ENCODE data around the gene TRIM71. TPM values are rescaled to one million over a fixed set of nuclear protein-coding genes. Genes with fewer than 3 reads are reported as not detected.

The TRIM71 gene
- total RNA-seq, 1 experiment from 2014 or later, result 0.18 TPM

DNA sequence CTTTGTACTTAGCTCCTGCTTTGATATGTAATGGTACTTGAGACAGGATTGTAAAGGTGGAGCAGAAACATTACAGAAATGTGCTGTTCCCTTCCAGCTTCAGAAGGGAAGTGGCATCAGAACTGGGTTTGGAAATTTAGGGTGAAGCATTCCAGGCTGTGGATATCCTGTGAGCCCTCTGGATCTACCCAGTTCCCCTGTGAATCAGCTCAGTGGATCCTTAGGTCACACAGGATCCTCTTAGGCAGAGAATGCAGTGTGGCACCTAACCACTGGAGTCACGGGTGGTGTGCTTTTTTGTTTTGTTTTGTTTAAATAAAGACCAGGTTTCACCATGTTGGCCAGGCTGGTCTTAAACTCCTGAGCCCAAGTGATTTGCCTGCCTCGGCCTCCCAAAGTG lies 66.0 kb downstream of the TRIM71 start:
- no peak for DNase-seq (ENCODE audit: low read depth, low spot score)
- no peaks in the 10 kb centered on the region for H3K4me1 ChIP-seq (ENCODE audit: control insufficient read depth, insufficient read depth, low read length)
- no TSS peak for BruUV-seq (replicated peaks)
- ATAC-seq, result no peak
- H3K9me3 ChIP-seq (ENCODE audit: control insufficient read depth, insufficient read depth, low read depth, low read length), result no peaks in the 10 kb centered on the region
- no peaks in the 10 kb centered on the region for H3K27me3 ChIP-seq (ENCODE audit: control insufficient read depth, insufficient read depth, low read length)
- H3K36me3 ChIP-seq (ENCODE audit: control insufficient read depth, insufficient read depth, low read length), result no peaks in the 10 kb centered on the region
- ChIA-PET POLR2A (no interaction called here), CTCF (no interaction called here)
- no peak for TF ChIP-seq SIN3A (IDR thresholded peaks at IDR 0.05; ENCODE audit: borderline replicate concordance, insufficient read depth, low read depth, low read length)
- TF ChIP-seq, protein P1, sequence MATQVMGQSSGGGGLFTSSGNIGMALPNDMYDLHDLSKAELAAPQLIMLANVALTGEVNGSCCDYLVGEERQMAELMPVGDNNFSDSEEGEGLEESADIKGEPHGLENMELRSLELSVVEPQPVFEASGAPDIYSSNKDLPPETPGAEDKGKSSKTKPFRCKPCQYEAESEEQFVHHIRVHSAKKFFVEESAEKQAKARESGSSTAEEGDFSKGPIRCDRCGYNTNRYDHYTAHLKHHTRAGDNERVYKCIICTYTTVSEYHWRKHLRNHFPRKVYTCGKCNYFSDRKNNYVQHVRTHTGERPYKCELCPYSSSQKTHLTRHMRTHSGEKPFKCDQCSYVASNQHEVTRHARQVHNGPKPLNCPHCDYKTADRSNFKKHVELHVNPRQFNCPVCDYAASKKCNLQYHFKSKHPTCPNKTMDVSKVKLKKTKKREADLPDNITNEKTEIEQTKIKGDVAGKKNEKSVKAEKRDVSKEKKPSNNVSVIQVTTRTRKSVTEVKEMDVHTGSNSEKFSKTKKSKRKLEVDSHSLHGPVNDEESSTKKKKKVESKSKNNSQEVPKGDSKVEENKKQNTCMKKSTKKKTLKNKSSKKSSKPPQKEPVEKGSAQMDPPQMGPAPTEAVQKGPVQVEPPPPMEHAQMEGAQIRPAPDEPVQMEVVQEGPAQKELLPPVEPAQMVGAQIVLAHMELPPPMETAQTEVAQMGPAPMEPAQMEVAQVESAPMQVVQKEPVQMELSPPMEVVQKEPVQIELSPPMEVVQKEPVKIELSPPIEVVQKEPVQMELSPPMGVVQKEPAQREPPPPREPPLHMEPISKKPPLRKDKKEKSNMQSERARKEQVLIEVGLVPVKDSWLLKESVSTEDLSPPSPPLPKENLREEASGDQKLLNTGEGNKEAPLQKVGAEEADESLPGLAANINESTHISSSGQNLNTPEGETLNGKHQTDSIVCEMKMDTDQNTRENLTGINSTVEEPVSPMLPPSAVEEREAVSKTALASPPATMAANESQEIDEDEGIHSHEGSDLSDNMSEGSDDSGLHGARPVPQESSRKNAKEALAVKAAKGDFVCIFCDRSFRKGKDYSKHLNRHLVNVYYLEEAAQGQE (IDR thresholded peaks at IDR 0.05; ENCODE audit: insufficient read depth in 1 of 2, low read depth in 2 of 2, low read length in 1 of 2), result no peak
- in situ Hi-C loops (cut with HindIII; ENCODE audit: low pct_unique_long_range_greater_than_20kb, low sequenced_read_pairs), result no loop called here
- intact Hi-C loops (cut with micrococcal nuclease; ENCODE audit: unreplicated experiment), result no loop called here
- H3K27ac ChIP-seq (ENCODE audit: low read length), result no peak overlapping the region
- H3K4me3 ChIP-seq (ENCODE audit: low read depth in 2 of 2, low read length in 2 of 2), result no peak overlapping the region

DNA sequence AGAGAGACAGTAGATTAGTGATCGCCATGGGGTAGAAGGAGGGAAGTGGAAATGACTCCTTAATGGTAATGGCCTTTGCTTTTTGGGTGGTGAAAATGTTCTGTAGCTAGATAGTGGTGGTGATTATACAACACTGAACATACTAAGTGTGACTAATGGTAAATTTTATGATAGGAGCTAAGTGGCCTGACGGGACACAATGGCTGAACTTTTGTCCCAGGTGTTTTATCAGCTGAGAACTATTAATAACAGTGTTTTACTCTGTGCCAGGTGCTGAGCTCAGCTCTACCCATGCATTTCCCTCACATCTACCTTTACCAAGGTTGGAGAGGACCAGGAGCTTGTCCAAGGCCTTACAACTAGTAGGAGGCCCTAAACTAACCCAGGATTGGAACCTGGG lies 66.8 kb downstream of the TRIM71 start:
- TF ChIP-seq SIN3A (IDR thresholded peaks at IDR 0.05; ENCODE audit: borderline replicate concordance, insufficient read depth, low read depth, low read length), result no peak
- ATAC-seq (no peak), DNase-seq (ENCODE audit: low read depth, low spot score) (no peak)
- intact Hi-C loops (cut with micrococcal nuclease; ENCODE audit: unreplicated experiment), result no loop called here
- ChIA-PET CTCF (no interaction called here), POLR2A (no interaction called here)
- Histone ChIP-seq H3K27ac (ENCODE audit: low read length) (no peak overlapping the region), H3K4me1 (ENCODE audit: control insufficient read depth, insufficient read depth, low read length) (no peaks in the 10 kb centered on the region), H3K27me3 (ENCODE audit: control insufficient read depth, insufficient read depth, low read length) (no peaks in the 10 kb centered on the region), H3K4me3 (ENCODE audit: low read depth in 2 of 2, low read length in 2 of 2) (no peak overlapping the region), H3K36me3 (ENCODE audit: control insufficient read depth, insufficient read depth, low read length) (no peaks in the 10 kb centered on the region), H3K9me3 (ENCODE audit: control insufficient read depth, insufficient read depth, low read depth, low read length) (no peaks in the 10 kb centered on the region)
- in situ Hi-C loops (cut with HindIII; ENCODE audit: low pct_unique_long_range_greater_than_20kb, low sequenced_read_pairs), result no loop called here
- no TSS peak for BruUV-seq (replicated peaks)

DNA sequence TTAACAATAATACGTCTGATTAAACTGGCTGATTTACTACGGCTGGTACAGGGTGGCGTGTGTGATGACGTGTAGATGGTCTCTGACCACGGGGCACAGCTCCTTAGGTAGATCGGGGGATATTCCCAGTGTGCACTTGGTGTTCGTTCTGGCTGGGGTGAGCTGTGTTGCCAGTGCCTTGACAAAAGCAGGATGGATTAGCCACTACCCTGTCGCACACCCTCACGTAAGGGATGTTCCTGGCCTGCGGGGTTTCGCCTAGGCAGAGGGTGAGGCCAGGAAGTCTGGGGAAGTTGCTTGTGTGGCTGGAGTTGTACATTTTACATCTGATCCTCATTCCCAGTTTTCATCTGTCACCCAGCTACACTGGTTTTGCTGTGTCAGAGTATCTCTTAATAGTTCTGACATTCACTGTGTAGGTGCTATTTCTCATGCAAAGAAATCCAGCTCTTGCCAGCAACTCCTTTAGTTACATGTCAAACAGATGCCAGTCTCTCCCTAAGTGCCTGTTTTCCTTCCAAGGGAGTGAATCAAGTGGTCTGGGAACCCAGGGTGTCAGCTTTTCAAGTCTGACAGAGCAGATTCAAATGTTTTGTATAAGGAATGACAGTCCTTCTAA lies 67.6 kb downstream of the TRIM71 start:
- Histone ChIP-seq H3K36me3 (ENCODE audit: control insufficient read depth, insufficient read depth, low read length) (no peaks in the 10 kb centered on the region), H3K27ac (ENCODE audit: low read length) (no peak overlapping the region), H3K4me1 (ENCODE audit: control insufficient read depth, insufficient read depth, low read length) (no peaks in the 10 kb centered on the region), H3K4me3 (ENCODE audit: low read depth in 2 of 2, low read length in 2 of 2) (no peak overlapping the region), H3K27me3 (ENCODE audit: control insufficient read depth, insufficient read depth, low read length) (no peaks in the 10 kb centered on the region), H3K9me3 (ENCODE audit: control insufficient read depth, insufficient read depth, low read depth, low read length) (no peaks in the 10 kb centered on the region)
- in situ Hi-C loops (cut with HindIII; ENCODE audit: low pct_unique_long_range_greater_than_20kb, low sequenced_read_pairs), result no loop called here
- TF ChIP-seq POLR2AphosphoS5 (IDR thresholded peaks at IDR 0.05; ENCODE audit: low read depth, low read length) (no peak), SIN3A (IDR thresholded peaks at IDR 0.05; ENCODE audit: borderline replicate concordance, insufficient read depth, low read depth, low read length) (no peak), TCF7L2 (IDR thresholded peaks at IDR 0.05; ENCODE audit: low read depth, low read length) (no peak)
- TF ChIP-seq, protein P1 (IDR thresholded peaks at IDR 0.05; ENCODE audit: insufficient read depth in 1 of 2, low read depth in 2 of 2, low read length in 1 of 2), result no peak
- TF ChIP-seq, protein P2, sequence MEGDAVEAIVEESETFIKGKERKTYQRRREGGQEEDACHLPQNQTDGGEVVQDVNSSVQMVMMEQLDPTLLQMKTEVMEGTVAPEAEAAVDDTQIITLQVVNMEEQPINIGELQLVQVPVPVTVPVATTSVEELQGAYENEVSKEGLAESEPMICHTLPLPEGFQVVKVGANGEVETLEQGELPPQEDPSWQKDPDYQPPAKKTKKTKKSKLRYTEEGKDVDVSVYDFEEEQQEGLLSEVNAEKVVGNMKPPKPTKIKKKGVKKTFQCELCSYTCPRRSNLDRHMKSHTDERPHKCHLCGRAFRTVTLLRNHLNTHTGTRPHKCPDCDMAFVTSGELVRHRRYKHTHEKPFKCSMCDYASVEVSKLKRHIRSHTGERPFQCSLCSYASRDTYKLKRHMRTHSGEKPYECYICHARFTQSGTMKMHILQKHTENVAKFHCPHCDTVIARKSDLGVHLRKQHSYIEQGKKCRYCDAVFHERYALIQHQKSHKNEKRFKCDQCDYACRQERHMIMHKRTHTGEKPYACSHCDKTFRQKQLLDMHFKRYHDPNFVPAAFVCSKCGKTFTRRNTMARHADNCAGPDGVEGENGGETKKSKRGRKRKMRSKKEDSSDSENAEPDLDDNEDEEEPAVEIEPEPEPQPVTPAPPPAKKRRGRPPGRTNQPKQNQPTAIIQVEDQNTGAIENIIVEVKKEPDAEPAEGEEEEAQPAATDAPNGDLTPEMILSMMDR (IDR thresholded peaks at IDR 0.05), result no peak
- ATAC-seq (no peak), DNase-seq (ENCODE audit: low read depth, low spot score) (no peak)
- CTCF ChIA-PET, result no interaction called here
- BruUV-seq (replicated peaks), result no TSS peak
- intact Hi-C loops (cut with micrococcal nuclease; ENCODE audit: unreplicated experiment), result no loop called here
- POLR2A ChIA-PET, result no interaction called here

Measured in Panc1 (cell line).